Hepatocyte (in vitro differentiated cells): ENCODE measurements around the gene VPS26C. TPM values are rescaled to one million over a fixed set of nuclear protein-coding genes. Genes with fewer than 3 reads are reported as not detected.
"Not testable (repeated sequence)": the region's sequence is repeated elsewhere in the genome, so short reads cannot be mapped to it uniquely, and the experiment has no call there.

Experiments
- DNase-seq: peaks from one replicate; pipeline ENCODE4 v3.0.0-alpha.2; 2016; ENCODE audit warnings: low spot score
- H2AFZ ChIP-seq: fragments of 200-600 bp; sonication (generic); 2 replicates; pipeline ENCODE4 v1.6.0; 2016; ENCODE audit warnings: antibody characterized with exemption, mild to moderate bottlenecking
- H3K27ac ChIP-seq: fragments of 200-600 bp; sonication (generic); 2 replicates; pipeline ENCODE4 v1.5.1; 2016; ENCODE audit warnings: mild to moderate bottlenecking
- H3K27me3 ChIP-seq: fragments of 200-600 bp; sonication (generic); 2 replicates; pipeline ENCODE4 v1.6.1; 2016
- H3K36me3 ChIP-seq: fragments of 200-600 bp; sonication (generic); replicated peaks from 2 replicates; pipeline ENCODE4 v1.5.1; 2016; ENCODE audit warnings: low read depth; ENCODE audit not compliant: insufficient read depth
- H3K4me1 ChIP-seq: fragments of 200-600 bp; sonication (generic); 2 replicates; pipeline ENCODE4 v1.5.1; 2016; ENCODE audit warnings: mild to moderate bottlenecking, moderate library complexity; ENCODE audit not compliant: insufficient read depth
- H3K4me2 ChIP-seq: fragments of 200-600 bp; sonication (generic); 2 replicates; pipeline ENCODE4 v1.6.0; 2016
- H3K4me3 ChIP-seq: fragments of 200-600 bp; sonication (generic); 2 replicates; pipeline ENCODE4 v1.5.1; 2016; ENCODE audit warnings: mild to moderate bottlenecking
- H3K79me2 ChIP-seq: fragments of 200-600 bp; sonication (generic); 2 replicates; pipeline ENCODE4 v1.6.0; 2017; ENCODE audit warnings: mild to moderate bottlenecking
- H3K9me2 ChIP-seq: fragments of 200-600 bp; sonication (generic); replicated peaks from 2 replicates; pipeline ENCODE4 v1.6.0; 2017; ENCODE audit warnings: mild to moderate bottlenecking; ENCODE audit not compliant: insufficient read depth
- H3K9me3 ChIP-seq: fragments of 200-600 bp; sonication (generic); 2 replicates; pipeline ENCODE4 v1.5.1; 2016; ENCODE audit warnings: low read depth, mild to moderate bottlenecking
- H4K20me1 ChIP-seq: fragments of 200-600 bp; sonication (generic); 2 replicates; pipeline ENCODE4 v1.6.0; 2016; ENCODE audit warnings: mild to moderate bottlenecking; ENCODE audit not compliant: insufficient read depth, poor library complexity, severe bottlenecking
- CTCF ChIP-seq: fragments of 200-600 bp; sonication (generic); IDR thresholded peaks from 2 replicates; pipeline ENCODE4 v1.5.1; 2016; ENCODE audit warnings: antibody characterized with exemption, mild to moderate bottlenecking; ENCODE audit not compliant: poor library complexity
- EZH2 ChIP-seq: fragments of 200-600 bp; sonication (generic); IDR thresholded peaks from 2 replicates; pipeline ENCODE4 v1.6.1; 2016; ENCODE audit warnings: antibody characterized with exemption, mild to moderate bottlenecking, borderline replicate concordance
- EZH2phosphoT487 ChIP-seq: fragments of 200-600 bp; sonication (generic); IDR thresholded peaks from one replicate; pipeline ENCODE4 v1.6.1; 2018; ENCODE audit warnings: antibody characterized with exemption, mild to moderate bottlenecking, low read depth, moderate library complexity; ENCODE audit not compliant: unreplicated experiment, severe bottlenecking
- WGBS: methylation state at CpG from one replicate; pipeline ENCODE4 v1.1.6; 2016; ENCODE audit warnings: low lambda C conversion rate; ENCODE audit errors: missing lambda C conversion rate; 5-methylcytosine and 5-hydroxymethylcytosine counted together
- polyA plus RNA-seq: library from polyadenylated mRNA; unstranded; fragments of >200 nt; fragmentation: Nextera tagmentation; extraction: Ambion mirVana; gene quantifications from 2 replicates; pipeline ENCODE4 v1.2.1, GENCODE V29; 2016
- total RNA-seq: library from RNA; depleted of rRNA; stranded (reverse); fragments of >200 nt; gene quantifications from 2 replicates; pipeline ENCODE4 v1.2.3, GENCODE V29; 2014

The VPS26C gene
- total and polyA plus RNA-seq, 2 experiments from 2014 or later = 43.7 to 74.5 TPM

GRCh38 chr21:37294679-37295078 lies 27.5 kb upstream of the VPS26C start:
- Histone ChIP-seq H3K36me3 (no peaks in the 10 kb centered on the region), H3K4me2 (no peak overlapping the region), H4K20me1 (no peaks in the 10 kb centered on the region), H3K79me2 (no peaks in the 10 kb centered on the region), H3K9me3 (no peaks in the 10 kb centered on the region), H2AFZ (no peak overlapping the region), H3K27me3 (no peaks in the 10 kb centered on the region), H3K4me3 (no peak overlapping the region), H3K4me1 (no peaks in the 10 kb centered on the region), H3K27ac (no peak overlapping the region), H3K9me2 (no peaks in the 10 kb centered on the region)
- WGBS = 59% methylated on average over 5 of the region's 5 CpGs
- DNase-seq = no peak
- no peak for TF ChIP-seq CTCF
- TF ChIP-seq EZH2 = no peak
- no peak for TF ChIP-seq EZH2phosphoT487

- Histone ChIP-seq H3K9me3 (no peaks in the 10 kb centered on the region), H3K27ac (no peak overlapping the region), H3K4me3 (no peak overlapping the region), H4K20me1 (no peaks in the 10 kb centered on the region), H3K4me1 (no peaks in the 10 kb centered on the region), H3K27me3 (no peaks in the 10 kb centered on the region), H2AFZ (no peak overlapping the region), H3K79me2 (no peaks in the 10 kb centered on the region), H3K9me2 (no peaks in the 10 kb centered on the region), H3K4me2 (no peak overlapping the region), H3K36me3 (no peaks in the 10 kb centered on the region)
- 85% methylated on average over 3 of the region's 3 CpGs for WGBS
- TF ChIP-seq EZH2 (no peak), EZH2phosphoT487 (no peak), CTCF (no peak)
- no peak for DNase-seq
Measured at GRCh38 chr21:37292941-37293340, 25.8 kb upstream of the VPS26C start.

GRCh38 chr21:37292041-37292440 lies 24.9 kb upstream of the VPS26C start:
- Histone ChIP-seq H4K20me1 (no peaks in the 10 kb centered on the region), H2AFZ (no peak overlapping the region), H3K9me3 (no peaks in the 10 kb centered on the region), H3K4me3 (no peak overlapping the region), H3K36me3 (no peaks in the 10 kb centered on the region), H3K27me3 (no peaks in the 10 kb centered on the region), H3K4me1 (no peaks in the 10 kb centered on the region), H3K9me2 (no peaks in the 10 kb centered on the region), H3K27ac (no peak overlapping the region), H3K79me2 (no peaks in the 10 kb centered on the region), H3K4me2 (no peak overlapping the region)
- 63% methylated on average over 1 of the region's 1 CpG for WGBS
- TF ChIP-seq EZH2 = no peak
- TF ChIP-seq EZH2phosphoT487 = no peak
- TF ChIP-seq CTCF = no peak
- DNase-seq = no peak

- not testable (repeated sequence) for H3K4me3 ChIP-seq, DNase-seq, H3K9me2 ChIP-seq, H3K27ac ChIP-seq, H4K20me1 ChIP-seq, H3K9me3 ChIP-seq, H3K4me1 ChIP-seq, H3K79me2 ChIP-seq, H3K4me2 ChIP-seq, H2AFZ ChIP-seq, H3K36me3 ChIP-seq, H3K27me3 ChIP-seq
- WGBS = 96% methylated on average over 35 of the region's 38 CpGs
Measured at GRCh38 chr21:37283191-37283710, 16.1 kb upstream of the VPS26C start.

- not testable (repeated sequence) for H3K36me3 ChIP-seq, H2AFZ ChIP-seq, DNase-seq, H3K4me3 ChIP-seq, H3K9me2 ChIP-seq, H3K4me1 ChIP-seq, H3K27me3 ChIP-seq, H3K79me2 ChIP-seq, H4K20me1 ChIP-seq, H3K27ac ChIP-seq, H3K9me3 ChIP-seq, H3K4me2 ChIP-seq
- WGBS = 89% methylated on average over 10 of the region's 10 CpGs
Measured at GRCh38 chr21:37282602-37283001, 15.5 kb upstream of the VPS26C start.
